Activated CD4-positive, alpha-beta T cell treated with anti-CD3 and anti-CD28 coated beads for 36 hours (primary cell): ENCODE data around the gene DCTN2. TPM values are rescaled to one million over a fixed set of nuclear protein-coding genes. Genes with fewer than 3 reads are reported as not detected.
"Not testable (repeated sequence)": the region's sequence is repeated elsewhere in the genome, so short reads cannot be mapped to it uniquely, and the experiment has no call there.

Experiments
- ATAC-seq: fragments of 200-7000 bp; cut with Tn5 transposase; one replicate; pipeline ENCODE4 v1.10.0; 2021; ENCODE audit warnings: mild to moderate bottlenecking, moderate library complexity
- CTCF ChIA-PET: fragments of 350-600 bp; sonication (Branson Sonifier 250); formaldehyde crosslinking; loops from one replicate; lab custom pipeline; 2021; ENCODE audit warnings: antibody characterized with exemption; lab: Charles Lee
- POLR2A ChIA-PET: fragments of 350-600 bp; sonication (Branson Sonifier 250); formaldehyde crosslinking; loops from one replicate; lab custom pipeline; 2021; ENCODE audit warnings: antibody characterized with exemption, inconsistent platforms; lab: Charles Lee
- DNase-seq: peaks from one replicate; pipeline ENCODE4 v3.0.0-alpha.2; 2020
- H3K27ac Mint-ChIP-seq: one replicate; pipeline ENCODE4 v1.8.0; 2021; ENCODE audit warnings: mixed read lengths
- H3K27me3 Mint-ChIP-seq: one replicate; pipeline ENCODE4 v1.8.0; 2021; ENCODE audit warnings: mixed read lengths
- H3K36me3 Mint-ChIP-seq: one replicate; pipeline ENCODE4 v1.8.0; 2021; ENCODE audit warnings: low read depth, mixed read lengths
- H3K4me1 Mint-ChIP-seq: one replicate; pipeline ENCODE4 v1.8.0; 2021; ENCODE audit warnings: mixed read lengths
- H3K4me3 Mint-ChIP-seq: one replicate; pipeline ENCODE4 v1.8.0; 2021; ENCODE audit warnings: mild to moderate bottlenecking, moderate library complexity, mixed read lengths
- H3K9me3 Mint-ChIP-seq: one replicate; pipeline ENCODE4 v1.8.0; 2021; ENCODE audit warnings: low read depth, mixed read lengths
- intact Hi-C, 2 experiments: fragments of 100-400 bp; cut with DNase I in 1 of 2; cut with micrococcal nuclease in 1 of 2; formaldehyde crosslinking; loops; one replicate each; pipeline versions ENCODE4 v1.14.2 to v1.15.1; 2022 to 2024; cut with DNase I, micrococcal nuclease
- total RNA-seq, 2 experiments: library from RNA; stranded (reverse); gene quantifications; one replicate each; pipeline ENCODE4 v1.2.3, GENCODE V29; 2021

DCTN2 gene
- total RNA-seq, 2 experiments from 2014 or later, result 69.7 to 81.2 TPM

- no peak overlapping the region for H3K27ac Mint-ChIP-seq
- DNase-seq (no peak), ATAC-seq (no peak)
- ChIA-PET POLR2A (no interaction called here), CTCF (interaction anchor here (0.9 to 2.1 kb wide), 2 partner anchors 9 to 57 kb away, joined by 4 to 6 read pairs; partner anchors contain the start of gene B4GALNT1)
- H3K27me3 Mint-ChIP-seq, result no peaks in the 10 kb centered on the region
- H3K4me1 Mint-ChIP-seq, result no peaks in the 10 kb centered on the region
- intact Hi-C loops, result no loop called here
- no peaks in the 10 kb centered on the region for H3K36me3 Mint-ChIP-seq
- no peaks in the 10 kb centered on the region for H3K9me3 Mint-ChIP-seq
- no peak overlapping the region for H3K4me3 Mint-ChIP-seq
These were observed 29.7 kb upstream of the DCTN2 start for GRCh38 chr12:57576613-57577160.

GRCh38 chr12:57575771-57576612, 29.0 kb upstream of the DCTN2 start:
- Mint-ChIP-seq H3K36me3 (no peaks in the 10 kb centered on the region), H3K9me3 (no peaks in the 10 kb centered on the region), H3K27ac (no peak overlapping the region), H3K27me3 (no peaks in the 10 kb centered on the region), H3K4me1 (no peaks in the 10 kb centered on the region), H3K4me3 (no peak overlapping the region)
- intact Hi-C loops, result no loop called here
- CTCF ChIA-PET, result interaction anchor here (0.6 to 3.6 kb wide), 10 partner anchors 8 to 822 kb away, joined by 3 to 23 read pairs (median 3); partner anchors contain the start of gene B4GALNT1
- DNase-seq (no peak), ATAC-seq (no peak)
- POLR2A ChIA-PET, result no interaction called here

GRCh38 chr12:57574795-57575194, 27.8 kb upstream of the DCTN2 start:
- Mint-ChIP-seq H3K4me1 (no peaks in the 10 kb centered on the region), H3K27me3 (no peaks in the 10 kb centered on the region), H3K4me3 (no peak overlapping the region), H3K9me3 (no peaks in the 10 kb centered on the region), H3K27ac (no peak overlapping the region), H3K36me3 (no peaks in the 10 kb centered on the region)
- DNase-seq (no peak), ATAC-seq (no peak)
- POLR2A ChIA-PET, result no interaction called here
- CTCF ChIA-PET, result interaction anchor here (0.7 to 3.6 kb wide), 9 partner anchors 9 to 821 kb away, joined by 3 to 23 read pairs (median 3); partner anchors contain the start of gene B4GALNT1
- intact Hi-C loops, result no loop called here

GRCh38 chr12:57571926-57572762, 25.2 kb upstream of the DCTN2 start:
- no peak for DNase-seq
- no peaks in the 10 kb centered on the region for H3K36me3 Mint-ChIP-seq
- H3K4me3 Mint-ChIP-seq, result no peak overlapping the region
- no peak overlapping the region for H3K27ac Mint-ChIP-seq
- POLR2A ChIA-PET, result no interaction called here
- H3K4me1 Mint-ChIP-seq, result no peaks in the 10 kb centered on the region
- no peaks in the 10 kb centered on the region for H3K9me3 Mint-ChIP-seq
- no peak for ATAC-seq
- intact Hi-C loops, result no loop called here
- CTCF ChIA-PET, result interaction anchor here (0.7 to 3.6 kb wide), 7 partner anchors 11 to 113 kb away, joined by 3 to 23 read pairs (median 3); partner anchors contain the start of gene GLI1
- H3K27me3 Mint-ChIP-seq, result no peaks in the 10 kb centered on the region

GRCh38 chr12:57570438-57570837, 23.4 kb upstream of the DCTN2 start:
- POLR2A ChIA-PET, DNase-seq, H3K36me3 Mint-ChIP-seq, H3K4me1 Mint-ChIP-seq, H3K27me3 Mint-ChIP-seq, H3K27ac Mint-ChIP-seq, ATAC-seq, H3K9me3 Mint-ChIP-seq, H3K4me3 Mint-ChIP-seq, intact Hi-C loops: not testable (repeated sequence)
- CTCF ChIA-PET, result interaction anchor here (0.8 to 1.2 kb wide), 3 partner anchors 63 to 189 kb away, joined by 3 to 9 read pairs (median 3); partner anchors contain the start of genes B4GALNT1 and GLI1

- Mint-ChIP-seq H3K4me1 (no peaks in the 10 kb centered on the region), H3K27me3 (peaks cover under 1% of the 10 kb centered on the region), H3K27ac (no peak overlapping the region), H3K9me3 (no peaks in the 10 kb centered on the region), H3K4me3 (no peak overlapping the region), H3K36me3 (no peaks in the 10 kb centered on the region)
- POLR2A ChIA-PET, result no interaction called here
- ATAC-seq, result no peak
- DNase-seq, result no peak
- CTCF ChIA-PET, result no interaction called here
- intact Hi-C loops, result no loop called here
These were observed 22.9 kb upstream of the DCTN2 start for GRCh38 chr12:57569858-57570257.

GRCh38 chr12:57568838-57569237, 21.8 kb upstream of the DCTN2 start:
- POLR2A ChIA-PET, result no interaction called here
- no peaks in the 10 kb centered on the region for H3K9me3 Mint-ChIP-seq
- H3K4me3 Mint-ChIP-seq, result no peak overlapping the region
- H3K36me3 Mint-ChIP-seq, result no peaks in the 10 kb centered on the region
- no peaks in the 10 kb centered on the region for H3K4me1 Mint-ChIP-seq
- CTCF ChIA-PET, result no interaction called here
- DNase-seq, result no peak
- H3K27me3 Mint-ChIP-seq, result peaks cover 5% of the 10 kb centered on the region
- intact Hi-C loops, result no loop called here
- H3K27ac Mint-ChIP-seq, result no peak overlapping the region
- no peak for ATAC-seq

GRCh38 chr12:57564178-57564740, 17.3 kb upstream of the DCTN2 start:
- no peaks in the 10 kb centered on the region for H3K36me3 Mint-ChIP-seq
- intact Hi-C loops, result no loop called here

GRCh38 chr12:57563358-57563757, 16.4 kb upstream of the DCTN2 start:
- ChIA-PET CTCF (interaction anchor here (1.3 to 1.6 kb wide), 2 partner anchors 12 to 43 kb away, joined by 3 to 4 read pairs; no protein-coding TSS in a partner anchor), POLR2A (no interaction called here)
- H3K27me3 Mint-ChIP-seq, result peaks cover 5% of the 10 kb centered on the region
- H3K4me1 Mint-ChIP-seq, result no peaks in the 10 kb centered on the region
- H3K36me3 Mint-ChIP-seq, result no peaks in the 10 kb centered on the region
- H3K9me3 Mint-ChIP-seq, result no peaks in the 10 kb centered on the region
- intact Hi-C loops, result no loop called here
- DNase-seq (no peak), ATAC-seq (no peak)
- no peak overlapping the region for H3K4me3 Mint-ChIP-seq
- H3K27ac Mint-ChIP-seq, result no peak overlapping the region

More at GRCh38 chr12:57564178-57564740, 17.3 kb upstream of the DCTN2 start:
- POLR2A ChIA-PET, result no interaction called here
- no peak overlapping the region for H3K27ac Mint-ChIP-seq
- H3K9me3 Mint-ChIP-seq, result no peaks in the 10 kb centered on the region
- no peak overlapping the region for H3K4me3 Mint-ChIP-seq
- DNase-seq (no peak), ATAC-seq (no peak)
- H3K27me3 Mint-ChIP-seq, result peaks cover 5% of the 10 kb centered on the region
- no peaks in the 10 kb centered on the region for H3K4me1 Mint-ChIP-seq
- CTCF ChIA-PET, result interaction anchor here (0.6 to 1.6 kb wide), 5 partner anchors 11 to 92 kb away, joined by 3 to 5 read pairs (median 3); no protein-coding TSS in a partner anchor

- H3K4me3 Mint-ChIP-seq, intact Hi-C loops, H3K27me3 Mint-ChIP-seq, DNase-seq, H3K27ac Mint-ChIP-seq, H3K4me1 Mint-ChIP-seq, POLR2A ChIA-PET, ATAC-seq, H3K9me3 Mint-ChIP-seq, H3K36me3 Mint-ChIP-seq: not testable (repeated sequence)
- CTCF ChIA-PET, result interaction anchor here (0.7 to 1.0 kb wide), 2 partner anchors 14 to 272 kb away, joined by 3 read pairs; no protein-coding TSS in a partner anchor
These were observed 14.1 kb upstream of the DCTN2 start for GRCh38 chr12:57561117-57561516.

GRCh38 chr12:57560516-57560915, 13.5 kb upstream of the DCTN2 start:
- Mint-ChIP-seq H3K27ac (no peak overlapping the region), H3K9me3 (no peaks in the 10 kb centered on the region), H3K36me3 (no peaks in the 10 kb centered on the region), H3K4me1 (no peaks in the 10 kb centered on the region), H3K27me3 (peaks cover 5% of the 10 kb centered on the region), H3K4me3 (no peak overlapping the region)
- ATAC-seq (no peak), DNase-seq (no peak)
- ChIA-PET CTCF (no interaction called here), POLR2A (no interaction called here)
- intact Hi-C loops, result no loop called here
